Measurements from ENCODE around the gene CPEB1.
"Not testable (repeated sequence)": the region's sequence is repeated elsewhere in the genome, so short reads cannot be mapped to it uniquely, and the experiment has no call there.

Gene CPEB1

DNA sequence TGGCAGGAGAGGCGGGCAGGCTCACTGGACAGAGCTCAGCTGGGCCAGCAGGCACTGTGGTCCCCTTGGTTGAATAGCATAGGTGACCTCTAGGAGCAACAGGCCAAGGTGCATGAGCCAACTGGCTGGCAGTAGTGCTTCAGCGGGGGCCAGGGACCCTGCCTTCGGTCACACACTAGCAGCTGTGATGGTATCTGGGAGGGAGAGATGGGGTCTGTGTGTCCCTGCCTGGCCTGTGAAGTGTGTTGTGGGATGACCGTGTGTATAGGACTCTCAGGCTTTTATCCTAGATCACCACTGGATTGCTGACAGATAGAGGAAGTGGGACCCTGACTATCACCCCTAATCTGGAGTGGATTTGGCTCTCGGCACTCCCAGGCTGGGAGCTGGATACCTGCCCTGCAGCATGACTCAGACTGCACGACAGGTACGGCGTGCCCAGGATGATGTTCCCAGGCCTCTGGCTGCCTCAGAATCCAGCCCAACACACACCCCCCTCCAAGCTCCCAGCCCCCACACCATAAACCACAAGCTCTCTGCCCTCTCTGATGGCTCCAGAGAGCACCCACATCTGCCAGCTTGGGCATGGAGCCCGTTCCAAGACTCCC is 114.7 kb downstream of the CPEB1 start:
- H3K9me3 ChIP-seq (ENCODE audit: control insufficient read depth, low read length) = no peaks in the 10 kb centered on the region
- H3K4me3 ChIP-seq (ENCODE audit: insufficient read depth, low read depth, low read length) = no peak overlapping the region
- WGBS, 2 experiments = 92 to 95% methylated on average over 9 of the region's 9 CpGs
- no peaks in the 10 kb centered on the region for H3K27me3 ChIP-seq (ENCODE audit: control insufficient read depth, insufficient read depth, low read length, poor library complexity, severe bottlenecking)
- peaks cover 25% of the 10 kb centered on the region for H3K36me3 ChIP-seq (ENCODE audit: control insufficient read depth, insufficient read depth, low read length)
- no peak overlapping the region for H3K27ac ChIP-seq (ENCODE audit: insufficient read depth, low read depth, low read length, poor library complexity, severe bottlenecking)
- no peaks in the 10 kb centered on the region for H3K4me1 ChIP-seq (ENCODE audit: control insufficient read depth, insufficient read depth, low read length)

DNA sequence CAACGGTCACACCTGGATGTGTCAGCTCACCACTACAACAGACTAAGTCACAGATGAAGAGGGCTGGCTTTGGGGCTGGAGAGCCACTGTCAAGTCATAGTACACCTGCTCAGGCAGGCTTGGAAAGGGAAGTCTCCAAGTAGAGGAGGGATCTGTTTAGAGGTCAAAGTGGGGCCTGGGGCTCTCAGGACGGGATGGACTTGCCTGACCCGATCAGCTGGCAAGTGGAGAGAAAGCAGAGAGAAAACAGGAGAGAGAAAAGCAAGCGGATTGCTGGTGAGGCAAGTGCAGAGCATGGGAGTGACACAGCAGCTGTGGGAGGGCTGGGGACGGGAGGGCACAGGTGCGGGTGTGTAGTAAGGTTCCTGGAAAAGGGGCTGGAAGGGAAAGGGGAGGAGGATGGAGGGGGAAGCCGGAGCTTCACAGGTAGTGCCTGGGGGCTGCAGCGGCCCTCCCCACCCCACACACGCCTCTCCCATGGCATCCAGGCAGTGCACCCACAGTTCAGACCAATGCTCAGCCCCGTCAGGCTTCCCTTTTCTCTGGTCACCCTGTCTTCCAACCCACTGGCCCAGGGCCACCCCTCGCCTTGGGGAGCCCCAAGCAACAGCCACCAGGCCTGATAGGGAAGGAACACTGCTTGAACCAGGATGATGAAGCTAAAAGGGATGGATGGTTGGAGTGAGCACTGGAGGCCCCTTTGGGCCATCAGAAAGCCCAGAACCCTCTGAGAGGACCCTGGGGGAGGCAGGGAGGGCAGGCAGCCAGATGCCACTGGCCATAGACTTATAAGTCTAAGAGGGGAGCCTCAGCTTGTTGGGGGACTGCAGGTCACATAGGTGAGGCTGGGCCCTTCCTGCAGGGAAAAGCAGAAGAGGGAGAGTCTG is 115.4 kb downstream of the CPEB1 start:
- no peak overlapping the region for H3K27ac ChIP-seq (ENCODE audit: insufficient read depth, low read depth, low read length, poor library complexity, severe bottlenecking)
- no peaks in the 10 kb centered on the region for H3K9me3 ChIP-seq (ENCODE audit: control insufficient read depth, low read length)
- peaks cover 18% of the 10 kb centered on the region for H3K36me3 ChIP-seq (ENCODE audit: control insufficient read depth, insufficient read depth, low read length)
- H3K27me3 ChIP-seq (ENCODE audit: control insufficient read depth, insufficient read depth, low read length, poor library complexity, severe bottlenecking) = no peaks in the 10 kb centered on the region
- no peaks in the 10 kb centered on the region for H3K4me1 ChIP-seq (ENCODE audit: control insufficient read depth, insufficient read depth, low read length)
- WGBS, 2 experiments = 81 to 89% methylated on average over 11 of the region's 11 CpGs
- H3K4me3 ChIP-seq (ENCODE audit: insufficient read depth, low read depth, low read length) = no peak overlapping the region

DNA sequence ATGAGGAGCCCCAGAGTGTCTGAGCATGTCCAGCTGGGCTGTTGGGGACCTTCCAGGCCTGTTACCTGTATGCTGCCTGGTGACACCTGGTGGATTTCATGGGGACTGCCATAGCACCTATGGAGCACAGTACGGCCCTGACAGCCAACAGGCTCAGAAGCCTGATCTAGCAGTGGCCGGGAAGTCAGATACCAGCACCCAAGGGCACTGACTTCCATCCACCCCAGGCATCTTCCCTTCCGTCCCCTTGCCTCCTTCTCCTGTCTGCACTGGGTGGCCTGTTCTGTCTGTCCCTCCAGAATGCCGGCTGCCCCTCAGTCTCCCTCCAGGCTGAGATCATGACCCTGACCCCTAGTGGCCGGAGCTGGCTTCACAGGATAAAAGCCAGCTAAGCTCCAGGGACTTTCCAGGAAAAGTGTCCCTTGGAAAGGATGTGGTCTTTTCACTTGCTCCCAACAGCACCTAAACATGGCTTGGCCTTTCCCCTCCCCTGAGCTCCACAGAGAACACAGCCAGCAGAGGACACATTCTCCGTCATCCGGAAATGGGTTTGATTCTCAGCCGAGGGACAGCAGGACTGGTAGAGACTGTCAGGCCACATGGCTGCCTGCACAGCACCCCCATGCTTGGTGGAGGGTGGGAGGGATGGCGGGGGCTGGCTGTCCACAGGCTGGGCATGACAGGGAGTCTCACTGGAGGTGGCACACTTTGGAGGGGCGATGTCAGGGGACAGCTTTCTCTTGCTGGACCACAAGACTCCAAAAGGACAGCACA is 116.4 kb downstream of the CPEB1 start:
- H3K36me3 ChIP-seq (ENCODE audit: control insufficient read depth, insufficient read depth, low read length) = peaks cover 8% of the 10 kb centered on the region
- 25 to 26% methylated on average over 10 of the region's 10 CpGs for WGBS, 2 experiments

DNA sequence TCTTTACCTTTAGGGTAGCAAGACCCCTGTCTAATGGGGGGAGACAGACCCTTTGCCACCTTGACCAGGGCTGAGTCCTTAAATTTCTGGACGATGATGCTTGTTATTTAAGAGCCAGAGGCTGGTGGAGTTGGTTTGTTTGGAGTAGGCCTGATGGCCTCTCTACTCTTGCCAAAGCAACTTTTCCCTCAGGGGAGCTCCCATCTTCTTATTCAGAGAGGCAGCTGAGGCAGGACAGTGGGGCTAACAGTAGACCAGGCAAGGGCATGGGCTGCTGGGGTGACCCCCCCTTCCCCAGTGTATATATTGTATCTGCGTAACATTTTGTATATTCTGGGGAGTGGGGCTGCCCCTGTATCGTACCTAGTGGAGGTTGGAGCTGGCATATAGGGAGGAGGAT is 117.2 kb downstream of the CPEB1 start:
- H3K4me1 ChIP-seq (ENCODE audit: control insufficient read depth, insufficient read depth, low read length) = no peaks in the 10 kb centered on the region
- peaks cover 6% of the 10 kb centered on the region for H3K36me3 ChIP-seq (ENCODE audit: control insufficient read depth, insufficient read depth, low read length)
- no peaks in the 10 kb centered on the region for H3K9me3 ChIP-seq (ENCODE audit: control insufficient read depth, low read length)
- H3K4me3 ChIP-seq (ENCODE audit: insufficient read depth, low read depth, low read length) = no peak overlapping the region
- 95 to 96% methylated on average over 3 of the region's 3 CpGs for WGBS, 2 experiments
- no peak overlapping the region for H3K27ac ChIP-seq (ENCODE audit: insufficient read depth, low read depth, low read length, poor library complexity, severe bottlenecking)
- H3K27me3 ChIP-seq (ENCODE audit: control insufficient read depth, insufficient read depth, low read length, poor library complexity, severe bottlenecking) = no peaks in the 10 kb centered on the region

More for the DNA sequence above, 116.4 kb downstream of the CPEB1 start:
- H3K4me1 ChIP-seq (ENCODE audit: control insufficient read depth, insufficient read depth, low read length) = no peaks in the 10 kb centered on the region
- no peak overlapping the region for H3K4me3 ChIP-seq (ENCODE audit: insufficient read depth, low read depth, low read length)
- no peaks in the 10 kb centered on the region for H3K9me3 ChIP-seq (ENCODE audit: control insufficient read depth, low read length)
- H3K27ac ChIP-seq (ENCODE audit: insufficient read depth, low read depth, low read length, poor library complexity, severe bottlenecking) = no peak overlapping the region
- H3K27me3 ChIP-seq (ENCODE audit: control insufficient read depth, insufficient read depth, low read length, poor library complexity, severe bottlenecking) = no peaks in the 10 kb centered on the region

DNA sequence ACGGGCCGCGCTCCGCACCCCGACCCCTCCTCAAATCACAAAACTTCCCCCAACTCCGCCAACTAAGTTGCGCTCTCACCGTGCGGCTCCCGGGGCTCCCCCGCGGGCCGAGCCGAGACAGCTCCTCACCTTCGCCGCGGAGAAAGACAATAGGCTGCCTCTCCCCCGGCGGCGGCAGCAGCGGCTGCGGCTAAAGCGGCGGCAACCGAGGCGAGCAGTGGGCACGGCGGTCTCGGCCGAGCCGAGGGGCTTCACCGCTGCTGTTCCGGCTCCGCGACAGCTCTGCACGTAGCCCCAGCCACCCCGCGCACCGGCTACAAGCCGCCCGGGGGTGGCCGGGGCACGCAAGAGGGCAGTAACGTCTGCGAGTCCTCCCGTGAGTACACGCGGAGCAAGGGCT is 133.6 kb downstream of the CPEB1 start:
- H3K4me3 ChIP-seq (ENCODE audit: insufficient read depth, low read depth, low read length); H3K27ac ChIP-seq (ENCODE audit: insufficient read depth, low read depth, low read length, poor library complexity, severe bottlenecking); H3K9me3 ChIP-seq (ENCODE audit: control insufficient read depth, low read length); H3K4me1 ChIP-seq (ENCODE audit: control insufficient read depth, insufficient read depth, low read length); H3K36me3 ChIP-seq (ENCODE audit: control insufficient read depth, insufficient read depth, low read length); H3K27me3 ChIP-seq (ENCODE audit: control insufficient read depth, insufficient read depth, low read length, poor library complexity, severe bottlenecking): not testable (repeated sequence)
- WGBS, 2 experiments = no CpG with 5 or more reads among the region's 48 CpGs

DNA sequence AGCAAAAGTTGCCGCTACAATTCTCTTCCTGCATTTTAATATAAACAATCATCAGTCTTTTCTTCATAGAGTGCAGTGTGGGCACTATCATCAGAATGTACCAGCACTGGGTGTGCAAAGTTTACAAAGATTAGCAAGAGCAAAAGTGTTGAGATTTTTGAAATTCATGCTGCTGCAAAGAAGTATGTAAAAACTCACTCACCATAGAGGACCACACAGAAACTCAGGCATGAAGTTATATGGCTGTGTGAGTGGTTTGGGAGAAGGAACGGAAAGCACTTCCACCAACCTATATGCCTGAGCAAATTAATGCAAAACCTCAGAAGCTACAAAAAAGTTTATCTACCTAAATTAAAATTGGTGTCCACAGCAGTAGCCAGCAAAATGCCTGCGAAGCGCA is 139.5 kb downstream of the CPEB1 start:
- H3K9me3 ChIP-seq (ENCODE audit: control insufficient read depth, low read length); H3K27me3 ChIP-seq (ENCODE audit: control insufficient read depth, insufficient read depth, low read length, poor library complexity, severe bottlenecking); H3K4me3 ChIP-seq (ENCODE audit: insufficient read depth, low read depth, low read length); H3K4me1 ChIP-seq (ENCODE audit: control insufficient read depth, insufficient read depth, low read length); H3K36me3 ChIP-seq (ENCODE audit: control insufficient read depth, insufficient read depth, low read length); H3K27ac ChIP-seq (ENCODE audit: insufficient read depth, low read depth, low read length, poor library complexity, severe bottlenecking): not testable (repeated sequence)
- WGBS, 2 experiments = no CpG with 5 or more reads among the region's 4 CpGs

DNA sequence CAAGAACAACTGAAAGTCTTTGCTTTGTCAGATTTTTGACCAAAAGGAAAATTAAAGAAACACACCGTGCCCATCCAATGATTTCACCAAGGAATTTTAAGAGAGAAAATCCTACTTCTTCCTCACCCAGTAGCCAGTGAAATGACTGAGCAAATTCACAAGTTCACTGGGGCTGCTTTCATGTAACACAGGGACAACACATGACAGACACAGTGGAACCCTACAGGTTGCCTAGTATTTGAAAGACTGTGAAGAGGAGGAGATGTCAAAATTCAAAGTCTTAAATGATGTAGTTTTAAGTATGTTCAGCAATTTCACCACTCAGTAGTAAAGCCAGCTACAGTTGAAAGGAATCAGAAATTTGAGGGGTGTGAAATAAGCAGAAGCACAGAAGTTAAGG is 140.1 kb downstream of the CPEB1 start:
- not testable (repeated sequence) for H3K36me3 ChIP-seq (ENCODE audit: control insufficient read depth, insufficient read depth, low read length); H3K4me3 ChIP-seq (ENCODE audit: insufficient read depth, low read depth, low read length); H3K9me3 ChIP-seq (ENCODE audit: control insufficient read depth, low read length); H3K27me3 ChIP-seq (ENCODE audit: control insufficient read depth, insufficient read depth, low read length, poor library complexity, severe bottlenecking); H3K27ac ChIP-seq (ENCODE audit: insufficient read depth, low read depth, low read length, poor library complexity, severe bottlenecking); H3K4me1 ChIP-seq (ENCODE audit: control insufficient read depth, insufficient read depth, low read length)
- no CpG with 5 or more reads among the region's 1 CpG for WGBS, 2 experiments

DNA sequence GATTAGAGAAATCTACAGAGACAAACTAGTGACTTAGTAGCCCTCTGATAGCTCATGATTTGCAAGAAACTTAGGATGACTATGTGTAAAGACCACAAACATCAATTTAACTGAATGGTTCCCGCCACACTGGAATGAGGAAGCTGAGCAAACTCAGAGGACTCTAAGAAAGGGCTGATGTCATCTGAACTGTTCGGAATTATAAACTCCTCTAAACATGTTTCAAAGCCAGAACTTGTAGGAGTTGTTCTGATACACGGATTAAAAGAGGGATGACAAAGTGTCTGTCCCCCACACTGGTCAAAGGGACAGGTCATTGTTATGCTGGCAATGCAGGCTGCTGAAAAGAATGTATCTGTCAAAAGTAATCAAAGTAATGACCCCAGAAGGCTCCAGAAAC is 141.3 kb downstream of the CPEB1 start:
- not testable (repeated sequence) for H3K4me3 ChIP-seq (ENCODE audit: insufficient read depth, low read depth, low read length); H3K27me3 ChIP-seq (ENCODE audit: control insufficient read depth, insufficient read depth, low read length, poor library complexity, severe bottlenecking); H3K9me3 ChIP-seq (ENCODE audit: control insufficient read depth, low read length); H3K27ac ChIP-seq (ENCODE audit: insufficient read depth, low read depth, low read length, poor library complexity, severe bottlenecking); H3K4me1 ChIP-seq (ENCODE audit: control insufficient read depth, insufficient read depth, low read length); H3K36me3 ChIP-seq (ENCODE audit: control insufficient read depth, insufficient read depth, low read length)
- WGBS, 2 experiments = no CpG with 5 or more reads among the region's 3 CpGs

DNA sequence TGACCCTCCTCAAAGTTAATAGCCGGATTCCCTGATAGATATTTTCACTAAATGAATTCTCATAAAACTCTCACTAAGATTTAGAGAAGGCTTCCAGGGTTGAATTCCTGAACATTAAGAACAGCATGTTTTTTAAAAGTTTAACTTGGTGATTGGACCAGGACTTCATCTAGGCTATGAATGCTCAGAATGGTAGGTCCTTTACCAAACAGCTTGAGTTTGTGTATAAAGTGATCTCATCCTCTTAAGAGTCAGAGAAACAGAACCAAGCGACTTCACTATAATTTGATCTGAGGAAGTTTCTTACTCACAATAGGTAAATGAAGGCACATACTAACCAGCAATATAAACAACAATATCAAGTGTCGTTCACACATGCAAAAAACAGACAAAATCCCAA is 143.1 kb downstream of the CPEB1 start:
- not testable (repeated sequence) for H3K4me1 ChIP-seq (ENCODE audit: control insufficient read depth, insufficient read depth, low read length); H3K27ac ChIP-seq (ENCODE audit: insufficient read depth, low read depth, low read length, poor library complexity, severe bottlenecking); H3K4me3 ChIP-seq (ENCODE audit: insufficient read depth, low read depth, low read length); H3K36me3 ChIP-seq (ENCODE audit: control insufficient read depth, insufficient read depth, low read length); H3K27me3 ChIP-seq (ENCODE audit: control insufficient read depth, insufficient read depth, low read length, poor library complexity, severe bottlenecking); H3K9me3 ChIP-seq (ENCODE audit: control insufficient read depth, low read length)
- WGBS, 2 experiments = 100% methylated on average over 1 of the region's 3 CpGs; no CpG with 5 or more reads in 1 of the 2 experiments

DNA sequence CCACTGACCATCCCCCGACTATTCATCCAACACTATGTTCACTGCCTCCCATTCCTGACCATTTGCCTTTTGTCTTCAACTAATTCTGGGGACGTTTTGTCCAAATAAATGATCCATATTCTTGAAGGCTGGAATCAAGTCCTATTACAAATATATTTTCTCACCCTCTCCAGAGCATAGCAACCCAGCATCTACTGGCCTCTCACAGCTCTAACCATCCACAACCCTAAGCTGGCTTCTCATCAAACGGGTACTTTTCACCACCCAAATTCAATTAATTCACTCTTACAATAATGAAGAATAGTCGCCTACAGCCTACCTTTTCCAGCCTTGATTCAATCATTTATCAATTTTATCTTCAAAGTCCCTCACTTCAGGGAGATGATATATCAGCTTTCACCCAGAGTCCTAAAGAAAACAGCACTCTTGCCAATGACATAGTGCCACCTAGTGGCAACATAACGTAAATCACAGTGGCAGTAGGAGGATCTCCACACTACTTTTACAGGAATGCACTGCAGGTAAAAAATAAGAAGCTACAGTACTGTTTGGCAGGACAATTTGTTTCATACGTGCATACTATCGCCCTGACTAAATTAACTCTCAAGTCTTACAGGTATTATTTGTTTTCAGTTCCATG is 144.3 kb downstream of the CPEB1 start:
- H3K36me3 ChIP-seq (ENCODE audit: control insufficient read depth, insufficient read depth, low read length); H3K9me3 ChIP-seq (ENCODE audit: control insufficient read depth, low read length); H3K4me1 ChIP-seq (ENCODE audit: control insufficient read depth, insufficient read depth, low read length); H3K27me3 ChIP-seq (ENCODE audit: control insufficient read depth, insufficient read depth, low read length, poor library complexity, severe bottlenecking); H3K27ac ChIP-seq (ENCODE audit: insufficient read depth, low read depth, low read length, poor library complexity, severe bottlenecking); H3K4me3 ChIP-seq (ENCODE audit: insufficient read depth, low read depth, low read length): not testable (repeated sequence)
- 50 to 100% methylated on average over 1 to 2 of the region's 7 CpGs for WGBS, 2 experiments

Measured in ectodermal cell (in vitro differentiated cells).